Activated CD4-positive, alpha-beta T cell treated with anti-CD3 and anti-CD28 coated beads, Interleukin-10, Interleukin-2, amounts not matched to agents 100 ng/mL and 50 ng/mL, durations not matched to agents 16 hours and 8 hours (primary cell): ENCODE results near the gene SENP7.
A peak's percentile ranks its signal among the peaks of the same experiment; 100 is the strongest.

Source experiments
- DNase-seq: peaks from one replicate; pipeline ENCODE4 v3.0.0-alpha.2; 2020

SENP7 gene

GRCh38 chr3:101423984-101424888 is 88.8 kb downstream of the SENP7 start:
- DNase-seq: no peak

- DNase-seq: no peak
Measured at GRCh38 chr3:101418851-101419250, 94.2 kb downstream of the SENP7 start.

GRCh38 chr3:101414121-101414520 is 98.9 kb downstream of the SENP7 start:
- DNase-seq: no peak

- DNase-seq: no peak
Measured at GRCh38 chr3:101413656-101414055, 99.4 kb downstream of the SENP7 start.

GRCh38 chr3:101391413-101391950 is 121.5 kb downstream of the SENP7 start:
- no peak for DNase-seq

GRCh38 chr3:101388706-101389105 is 124.3 kb downstream of the SENP7 start:
- DNase-seq: no peak

- no peak for DNase-seq
Measured at GRCh38 chr3:101387351-101387750, 125.7 kb downstream of the SENP7 start.

GRCh38 chr3:101384426-101384825 is 128.6 kb downstream of the SENP7 start:
- DNase-seq: no peak

- no peak for DNase-seq
Measured at GRCh38 chr3:101383656-101384055, 129.4 kb downstream of the SENP7 start.

- DNase-seq: no peak
Measured at GRCh38 chr3:101383156-101383575, 129.8 kb downstream of the SENP7 start.

GRCh38 chr3:101381809-101382208 is 131.2 kb downstream of the SENP7 start:
- DNase-seq: peak; percentile 48

GRCh38 chr3:101379658-101380376 is 133.2 kb downstream of the SENP7 start:
- peak; percentile 79 for DNase-seq

- DNase-seq: no peak
Measured at GRCh38 chr3:101377796-101378195, 135.2 kb downstream of the SENP7 start.

GRCh38 chr3:101377209-101377608 is 135.8 kb downstream of the SENP7 start:
- DNase-seq: no peak

GRCh38 chr3:101375586-101375985 is 137.4 kb downstream of the SENP7 start:
- no peak for DNase-seq

- no peak for DNase-seq
Measured at GRCh38 chr3:101362406-101362805, 150.6 kb downstream of the SENP7 start.

- no peak for DNase-seq
Measured at GRCh38 chr3:101351829-101352228, 161.2 kb downstream of the SENP7 start.

- DNase-seq: no peak
Measured at GRCh38 chr3:101340591-101340990, 172.4 kb downstream of the SENP7 start.

- DNase-seq: no peak
Measured at GRCh38 chr3:101333883-101334282, 179.1 kb downstream of the SENP7 start.

GRCh38 chr3:101329016-101329673 is 183.9 kb downstream of the SENP7 start:
- DNase-seq: no peak

- no peak for DNase-seq
Measured at GRCh38 chr3:101325393-101326134, 187.4 kb downstream of the SENP7 start.

- no peak for DNase-seq
Measured at GRCh38 chr3:101320475-101320874, 192.5 kb downstream of the SENP7 start, which contains the start of gene IMPG2. Gene IMPG2, minus strand, starts transcription at chr3:101320575. Its CDS starts 203 bp downstream, at chr3:101320372.
